A549 treated with dexamethasone at 1 μM for 4 hours (cell line): ENCODE measurements around the gene SEZ6L2. TPM values are rescaled to one million over a fixed set of nuclear protein-coding genes. Genes with fewer than 3 reads are reported as not detected.

ENCODE experiments used
- total RNA-seq: library from RNA; stranded (reverse); fragments of 200-300 nt; extraction: Qiagen RNA extraction; gene quantifications from 5 replicates; pipeline ENCODE4 v1.2.3, GENCODE V29; 2022

Gene SEZ6L2
- 16.1 to 23.9 TPM (median 22.1 TPM) in 5 replicates for total RNA-seq

DNA sequence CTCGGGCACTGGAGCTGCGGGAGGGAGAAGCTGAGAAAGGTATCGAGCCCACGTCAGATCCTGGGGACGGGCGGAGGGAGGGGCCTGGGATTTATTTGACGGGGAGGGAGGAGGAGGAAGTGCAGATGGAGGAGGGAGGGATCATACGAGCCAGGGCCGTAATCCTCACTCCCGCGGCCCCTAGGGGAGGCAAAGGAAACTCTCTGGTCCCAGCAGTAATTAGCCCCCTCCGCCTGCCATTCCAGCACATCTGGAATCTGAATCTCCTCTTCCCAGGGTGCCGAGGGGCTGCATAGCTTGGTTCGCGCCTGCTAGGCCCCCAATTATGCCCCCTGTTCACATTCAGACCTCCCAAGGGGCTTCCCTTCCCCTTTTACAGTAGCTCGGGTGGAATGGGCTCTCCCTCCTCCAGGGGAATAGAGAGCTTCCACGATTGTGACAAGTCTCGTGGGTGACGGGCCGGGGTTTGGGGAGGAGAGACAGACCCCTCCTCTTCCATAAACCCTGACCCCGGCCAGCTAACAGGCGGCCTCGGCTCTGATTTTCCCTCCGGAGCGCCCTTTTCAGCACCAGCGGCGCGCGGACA, at the start of gene SEZ6L2:
Gene SEZ6L2 (minus strand): TSS at position 35 of the 586 bp plus-strand sequence. CDS start 531 bp downstream, outside the sequence.

GRCh38 chr16:29925781-29926710, 26.7 kb upstream of the SEZ6L2 start, which contains the start of gene KCTD13:
TSS of gene KCTD13 (minus strand) at chr16:29926226. CDS start at chr16:29926033, 193 bp downstream.

GRCh38 chr16:29900102-29900887, 945 bp upstream of the SEZ6L2 start, which contains the start of gene ASPHD1:
TSS of gene ASPHD1 (plus strand) at chr16:29900488. CDS start at chr16:29900972, 484 bp downstream.

DNA sequence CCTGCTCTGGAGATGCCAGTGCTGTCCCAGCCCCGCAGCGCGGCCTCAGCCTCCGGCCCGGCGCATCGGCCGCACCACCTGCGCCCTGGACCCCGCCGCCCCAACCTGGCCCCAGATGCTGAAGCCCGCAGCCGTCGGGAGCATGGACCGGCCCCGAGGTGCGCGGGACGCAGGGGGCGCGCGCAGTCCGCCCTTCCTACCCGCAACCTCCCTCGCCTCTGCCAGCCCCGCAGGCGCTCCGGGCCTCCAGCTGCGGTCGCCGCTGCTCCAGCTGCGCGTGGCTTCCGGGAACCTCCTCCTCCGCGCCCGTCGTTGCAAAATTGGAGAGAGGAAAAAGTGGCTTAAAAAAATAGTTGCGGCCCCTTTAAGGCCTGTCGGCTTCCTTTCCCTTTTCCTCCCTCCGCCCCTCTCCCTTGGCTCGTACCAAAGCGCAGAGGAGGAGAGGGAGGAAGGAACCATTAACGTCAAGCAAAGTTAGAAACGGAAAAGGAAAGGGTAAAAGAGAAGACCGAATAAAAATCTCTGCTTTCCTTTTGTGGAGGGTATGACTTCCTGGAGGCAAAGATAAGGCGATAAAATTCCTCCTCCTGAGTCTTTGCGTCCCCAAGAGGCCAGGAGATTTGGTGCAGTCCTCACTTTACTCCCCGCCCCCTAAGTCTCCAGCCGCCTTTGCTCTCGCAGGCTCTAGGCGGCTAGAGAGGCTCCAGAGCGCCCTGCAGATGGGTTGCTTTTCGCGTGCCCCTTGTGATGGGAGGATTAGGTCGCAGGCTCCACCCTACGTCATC, 36.3 kb downstream of the SEZ6L2 start, which contains the start of gene CDIPT:
Gene CDIPT (minus strand): TSS at position 343 of the 785 bp plus-strand sequence. CDS start 369 bp downstream, outside the sequence.

Other genes starting within 250 kb of the SEZ6L2 start
- gene SPN, start 236.3 kb downstream of the SEZ6L2 start, total RNA-seq: not detected in 5 replicates
- 0.48 to 1.0 TPM (median 0.86 TPM) in 5 replicates for gene QPRT, start 220.4 kb downstream of the SEZ6L2 start, total RNA-seq
- gene C16orf54, start 153.6 kb downstream of the SEZ6L2 start, total RNA-seq: not detected in 5 replicates
- gene ZG16, start 121.3 kb downstream of the SEZ6L2 start, total RNA-seq: not detected in 5 replicates
- gene KIF22, start 108.8 kb downstream of the SEZ6L2 start, total RNA-seq: 71.9 to 84.6 TPM (median 83.7 TPM) in 5 replicates
- 141 to 189 TPM (median 187 TPM) in 5 replicates for gene MAZ, start 93.0 kb downstream of the SEZ6L2 start, total RNA-seq
- gene PRRT2, start 87.4 kb downstream of the SEZ6L2 start, total RNA-seq: 0.26 to 0.40 TPM (median 0.35 TPM) in 5 replicates
- 33.9 to 40.8 TPM (median 39.6 TPM) in 5 replicates for gene PAGR1, start 83.4 kb downstream of the SEZ6L2 start, total RNA-seq
- 113 to 149 TPM (median 141 TPM) in 5 replicates for gene MVP, start 79.1 kb downstream of the SEZ6L2 start, total RNA-seq
- gene CDIPT, start 36.3 kb downstream of the SEZ6L2 start, total RNA-seq: 59.0 to 84.9 TPM (median 82.5 TPM) in 5 replicates
- 15.9 to 21.5 TPM (median 20.0 TPM) in 5 replicates for gene ASPHD1, start 938 bp upstream of the SEZ6L2 start, total RNA-seq
- 9.1 to 15.4 TPM (median 13.8 TPM) in 5 replicates for gene KCTD13, start 26.7 kb upstream of the SEZ6L2 start, total RNA-seq
- 89.3 to 94.5 TPM (median 91.1 TPM) in 5 replicates for gene TMEM219, start 62.5 kb upstream of the SEZ6L2 start, total RNA-seq
- 20.5 to 33.5 TPM (median 31.0 TPM) in 5 replicates for gene TAOK2, start 74.3 kb upstream of the SEZ6L2 start, total RNA-seq
- 14.7 to 16.6 TPM (median 15.4 TPM) in 5 replicates for gene HIRIP3, start 96.1 kb upstream of the SEZ6L2 start, total RNA-seq
- 112 to 117 TPM (median 114 TPM) in 5 replicates for gene INO80E, start 96.7 kb upstream of the SEZ6L2 start, total RNA-seq
- 1.5 to 2.4 TPM (median 1.9 TPM) in 5 replicates for gene DOC2A, start 111.5 kb upstream of the SEZ6L2 start, total RNA-seq
- not detected in 5 replicates for gene C16orf92, start 123.6 kb upstream of the SEZ6L2 start, total RNA-seq
- 0.14 to 0.31 TPM (median 0.22 TPM) in 5 replicates for gene TLCD3B, start 131.7 kb upstream of the SEZ6L2 start, total RNA-seq
- gene ALDOA, start 166.2 kb upstream of the SEZ6L2 start, total RNA-seq: 1,418 to 1,815 TPM (median 1,742 TPM) in 5 replicates
- 114 to 146 TPM (median 142 TPM) in 5 replicates for gene PPP4C, start 176.4 kb upstream of the SEZ6L2 start, total RNA-seq
- 0.12 to 0.42 TPM (median 0.29 TPM) in 5 replicates for gene TBX6, start 192.4 kb upstream of the SEZ6L2 start, total RNA-seq
- 4.7 to 8.8 TPM (median 7.5 TPM) in 5 replicates for gene YPEL3, start 196.7 kb upstream of the SEZ6L2 start, total RNA-seq
- gene GDPD3, start 214.0 kb upstream of the SEZ6L2 start, total RNA-seq: 1.1 to 1.7 TPM (median 1.2 TPM) in 5 replicates
- 34.5 to 37.6 TPM (median 36.5 TPM) in 5 replicates for gene MAPK3, start 223.7 kb upstream of the SEZ6L2 start, total RNA-seq